Measurements from ENCODE around the gene SIKE1. TPM values are rescaled to one million over a fixed set of nuclear protein-coding genes. Genes with fewer than 3 reads are reported as not detected.
"Not testable (repeated sequence)": the region's sequence is repeated elsewhere in the genome, so short reads cannot be mapped to it uniquely, and the experiment has no call there.

Gene SIKE1
- total RNA-seq, 2 experiments from 2014 or later = 59.4 to 65.0 TPM

DNA sequence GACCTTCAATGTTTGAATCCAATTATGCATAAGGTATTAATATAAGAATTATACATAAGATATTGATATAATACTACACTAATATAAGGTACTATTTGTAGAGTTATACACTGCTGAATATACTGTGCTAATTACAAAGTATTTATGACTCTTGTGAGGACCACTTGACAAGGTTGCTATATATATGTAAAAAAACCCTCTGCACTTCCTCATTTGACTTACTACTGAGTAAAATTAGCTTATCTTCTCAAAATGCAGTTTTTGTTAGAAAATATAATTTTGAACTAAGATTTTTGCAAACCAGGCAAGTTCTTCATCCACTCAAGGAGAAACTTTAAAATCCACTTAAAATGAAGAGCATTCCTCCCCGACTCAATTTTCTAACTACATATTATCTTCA is 8.5 kb downstream of the SIKE1 start:
- H3K27me3 Mint-ChIP-seq = no peaks in the 10 kb centered on the region
- ChIA-PET CTCF (no interaction called here), POLR2A (no interaction called here)
- no peak overlapping the region for H3K27ac Mint-ChIP-seq
- H3K9me3 Mint-ChIP-seq = no peaks in the 10 kb centered on the region
- no peak overlapping the region for H3K4me3 Mint-ChIP-seq
- no peak for DNase-seq
- peaks cover 27% of the 10 kb centered on the region for H3K36me3 Mint-ChIP-seq (ENCODE audit: low read depth)
- no peaks in the 10 kb centered on the region for H3K4me1 Mint-ChIP-seq

DNA sequence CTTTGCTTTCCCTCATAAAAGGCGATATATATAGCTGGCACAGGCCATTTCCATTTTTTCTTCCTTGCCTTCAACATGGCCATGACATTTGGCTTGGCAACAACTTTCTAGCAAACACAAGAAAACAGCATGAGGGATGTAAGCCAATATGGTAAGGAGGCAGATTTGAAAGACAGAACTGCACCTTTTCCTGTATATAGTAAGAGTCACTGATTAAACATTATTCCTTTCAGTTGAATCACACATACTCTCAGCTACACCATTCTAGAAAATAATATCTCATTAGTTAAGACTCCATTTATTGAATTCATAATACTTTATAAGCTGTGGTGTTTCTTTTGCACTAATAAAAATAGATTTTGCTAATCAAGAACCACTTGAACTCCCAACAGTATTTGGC is 9.5 kb downstream of the SIKE1 start:
- no peaks in the 10 kb centered on the region for H3K9me3 Mint-ChIP-seq
- H3K27ac Mint-ChIP-seq = no peak overlapping the region
- CTCF ChIA-PET = interaction anchor here (1.1 kb wide), 1 partner anchor 10 kb away, joined by 3 read pairs; the partner anchor contains the start of gene SIKE1
- no peak overlapping the region for H3K4me3 Mint-ChIP-seq
- no peaks in the 10 kb centered on the region for H3K4me1 Mint-ChIP-seq
- POLR2A ChIA-PET = no interaction called here
- H3K27me3 Mint-ChIP-seq = no peaks in the 10 kb centered on the region
- H3K36me3 Mint-ChIP-seq (ENCODE audit: low read depth) = peaks cover 18% of the 10 kb centered on the region
- DNase-seq = no peak

DNA sequence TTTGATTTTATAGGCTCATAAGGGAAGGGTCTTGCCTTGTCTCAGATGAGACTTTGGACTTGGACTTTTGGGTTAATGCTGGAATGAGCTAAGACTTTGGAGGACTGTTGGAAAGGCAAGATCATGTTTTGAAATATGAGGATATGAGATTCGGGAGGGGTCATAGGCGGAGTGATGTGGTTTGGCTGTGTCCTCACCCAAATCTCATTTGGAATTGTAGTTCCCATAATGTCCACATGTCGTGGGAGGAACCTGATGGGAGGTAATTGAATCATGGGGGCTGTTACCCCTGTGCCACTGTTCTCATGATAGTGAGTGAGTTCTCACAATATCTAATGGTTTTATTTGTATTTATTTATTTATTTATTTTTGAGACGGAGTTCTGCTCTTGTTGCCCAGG is 15.8 kb downstream of the SIKE1 start:
- CTCF ChIA-PET = no interaction called here
- no peaks in the 10 kb centered on the region for H3K4me1 Mint-ChIP-seq
- H3K4me3 Mint-ChIP-seq = no peak overlapping the region

DNA sequence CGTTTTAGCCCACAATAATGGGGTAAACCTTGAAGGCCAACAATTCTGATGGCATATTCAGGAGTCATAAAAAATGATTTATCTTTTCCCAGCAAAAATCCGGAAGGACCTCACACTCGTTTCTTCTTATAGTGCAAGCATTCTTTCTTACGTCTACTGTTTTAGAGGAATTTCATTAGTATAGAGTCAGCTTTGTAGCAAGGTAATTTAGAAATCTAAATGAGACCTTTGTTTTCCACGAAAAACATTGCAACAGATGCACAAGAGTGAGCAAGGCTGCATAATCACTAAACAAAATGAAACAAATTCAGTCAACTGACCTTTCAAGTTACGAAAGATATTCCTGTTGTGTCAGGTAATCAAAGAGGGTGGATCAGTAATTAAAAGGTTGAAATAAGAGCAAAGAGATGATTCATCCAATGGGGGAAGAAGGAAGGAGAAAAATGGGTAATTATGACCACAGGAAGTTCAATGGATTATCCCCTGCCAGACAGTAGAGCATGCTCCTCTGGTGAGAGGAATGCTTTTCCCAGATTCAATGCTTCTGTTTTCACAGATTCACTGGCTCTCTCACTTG is 22.1 kb downstream of the SIKE1 start:
- Mint-ChIP-seq H3K4me1 (peaks cover 47% of the 10 kb centered on the region), H3K36me3 (ENCODE audit: low read depth) (peaks cover 27% of the 10 kb centered on the region), H3K27ac (peak overlapping the region; percentile 100), H3K27me3 (no peaks in the 10 kb centered on the region), H3K4me3 (peak overlapping the region; percentile 99), H3K9me3 (peaks cover 10% of the 10 kb centered on the region)
- DNase-seq = no peak
- ChIA-PET CTCF (interaction anchor here (1.1 to 1.8 kb wide), 3 partner anchors 8 to 22 kb away, joined by 3 to 4 read pairs (median 3); partner anchors contain the start of gene SIKE1), POLR2A (no interaction called here)

More for the DNA sequence above, 15.8 kb downstream of the SIKE1 start:
- H3K27me3 Mint-ChIP-seq = no peaks in the 10 kb centered on the region
- H3K27ac Mint-ChIP-seq = no peak overlapping the region
- peaks cover 8% of the 10 kb centered on the region for H3K9me3 Mint-ChIP-seq
- H3K36me3 Mint-ChIP-seq (ENCODE audit: low read depth) = peaks cover 7% of the 10 kb centered on the region
- no peak for DNase-seq
- POLR2A ChIA-PET = no interaction called here

DNA sequence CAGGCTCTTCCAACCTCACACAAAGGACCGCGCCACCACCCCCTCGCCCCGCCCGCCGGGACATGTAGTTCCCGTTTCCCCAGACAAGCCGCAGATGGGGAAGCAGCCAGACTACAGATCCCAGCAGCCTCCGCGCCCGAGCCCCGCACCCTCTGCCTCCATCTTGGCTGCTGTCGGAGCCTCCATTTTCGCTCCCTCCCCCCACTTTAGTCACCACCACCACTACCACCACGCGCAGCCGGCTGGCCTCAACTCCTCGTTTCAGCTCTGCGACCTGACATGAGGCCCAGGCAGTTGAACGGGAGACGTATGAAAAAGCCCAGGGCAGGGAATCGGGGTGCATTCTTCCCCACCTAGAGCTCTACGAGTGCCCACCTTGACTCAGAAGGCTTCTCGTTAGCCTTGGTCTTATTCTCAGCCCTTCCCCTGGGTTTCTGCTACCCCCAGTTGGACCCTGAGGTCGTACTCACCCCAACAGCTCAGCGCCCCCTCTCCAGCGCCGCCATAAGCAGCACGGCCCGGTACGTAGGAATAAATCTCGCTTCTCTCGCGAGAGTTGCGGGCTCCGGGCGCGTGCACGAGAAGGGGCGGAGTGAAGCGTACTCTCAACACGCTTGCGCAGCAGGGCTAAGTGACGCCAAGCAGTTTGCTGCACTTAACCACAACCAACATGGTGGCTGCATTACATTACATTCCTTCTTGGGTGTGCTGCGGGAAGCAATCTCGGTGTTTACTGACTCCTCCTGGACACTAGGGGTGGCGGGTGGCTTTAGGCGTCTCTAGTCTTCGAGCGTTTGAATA is 22.8 kb downstream of the SIKE1 start, which contains the start of gene CSDE1:
Gene CSDE1 (minus strand): TSS at position 530 of the 801 bp plus-strand sequence. CDS start 18,094 bp downstream, outside the sequence.
- POLR2A ChIA-PET = no interaction called here
- Mint-ChIP-seq H3K9me3 (peaks cover 6% of the 10 kb centered on the region), H3K27me3 (no peaks in the 10 kb centered on the region), H3K4me1 (peaks cover 52% of the 10 kb centered on the region), H3K4me3 (peak within 1 kb of the TSS; percentile 99), H3K36me3 (ENCODE audit: low read depth) (peaks cover 27% of the 10 kb centered on the region), H3K27ac (peak within 1 kb of the TSS; percentile 100)
- DNase-seq = peak; percentile 97
- CTCF ChIA-PET = interaction anchor here (0.6 to 1.8 kb wide), 5 partner anchors 20 to 1829 kb away, joined by 3 to 4 read pairs (median 3); partner anchors contain the start of genes NRAS and SIKE1

DNA sequence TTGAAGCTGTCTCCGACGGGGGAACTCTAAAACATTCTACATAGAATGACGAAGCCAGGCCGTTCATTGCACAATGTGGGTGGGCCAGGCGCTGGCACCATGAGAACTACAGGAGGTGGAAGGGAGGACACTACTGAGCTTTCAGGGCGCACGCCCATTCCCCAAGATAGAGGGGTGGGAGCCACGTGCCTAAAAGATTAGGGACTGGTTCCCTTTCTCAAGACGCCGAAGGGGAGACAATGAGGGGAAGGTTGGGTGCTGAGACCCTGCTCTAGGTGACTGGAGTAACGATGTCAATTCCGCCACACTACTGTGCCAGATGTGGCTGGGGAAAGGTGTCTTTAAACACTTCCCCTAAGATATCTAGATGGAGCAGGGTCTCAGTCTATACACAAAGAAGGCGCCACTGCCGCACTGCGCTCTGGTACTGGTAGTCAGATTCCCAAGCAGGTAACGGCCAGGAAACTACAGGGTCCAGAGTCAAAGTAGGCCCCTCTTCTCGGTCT is 23.5 kb downstream of the SIKE1 start:
- peaks cover 28% of the 10 kb centered on the region for H3K36me3 Mint-ChIP-seq (ENCODE audit: low read depth)
- peak overlapping the region; percentile 99 for H3K4me3 Mint-ChIP-seq
- H3K27me3 Mint-ChIP-seq = no peaks in the 10 kb centered on the region
- H3K9me3 Mint-ChIP-seq = peaks cover 6% of the 10 kb centered on the region
- no peak for DNase-seq
- H3K4me1 Mint-ChIP-seq = peaks cover 59% of the 10 kb centered on the region
- H3K27ac Mint-ChIP-seq = peak overlapping the region; percentile 100
- ChIA-PET POLR2A (no interaction called here), CTCF (interaction anchor here (0.8 to 1.4 kb wide), 3 partner anchors 12 to 40 kb away, joined by 3 to 4 read pairs (median 3); partner anchors contain the start of gene NRAS)

DNA sequence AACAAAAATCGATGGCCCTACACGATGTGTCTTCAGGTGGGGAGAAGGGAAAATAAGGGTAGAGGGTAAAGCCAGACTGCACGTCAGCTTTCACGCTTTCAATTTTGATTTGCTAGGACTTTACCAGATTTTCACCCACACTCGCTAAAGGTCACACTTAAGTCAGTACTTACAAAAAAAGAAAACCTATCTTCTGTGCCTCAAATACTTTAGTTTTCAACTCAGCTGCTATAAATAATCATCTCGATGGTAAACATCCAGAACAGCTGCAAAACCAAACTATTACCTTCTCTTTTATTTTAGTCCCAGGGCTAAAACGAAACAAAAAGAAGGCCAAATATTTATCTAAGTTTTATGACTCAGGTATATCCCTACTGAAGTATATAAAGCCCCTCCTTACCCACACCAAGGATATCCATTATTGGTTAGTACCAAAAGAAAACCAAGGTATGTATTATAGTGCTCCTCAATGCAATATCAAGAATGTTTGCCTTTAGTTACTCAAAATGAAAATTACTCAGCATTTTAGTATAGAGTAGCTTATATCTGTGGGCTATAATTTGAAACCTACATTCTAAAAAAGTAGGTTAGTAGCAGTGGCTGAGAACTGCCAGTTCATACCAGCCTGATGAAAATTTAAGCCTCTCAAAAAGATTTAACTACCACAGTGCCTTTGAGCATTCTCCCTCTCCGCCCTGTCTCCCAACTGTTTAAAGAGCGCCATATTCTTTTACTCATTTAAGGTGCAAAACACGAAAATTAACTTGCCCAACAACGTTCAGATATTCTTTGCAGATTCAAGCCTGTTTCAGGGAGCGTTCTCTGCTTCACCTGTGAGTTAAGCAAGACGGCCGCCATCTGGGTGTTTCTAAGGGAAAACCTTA is 24.2 kb downstream of the SIKE1 start:
- no peaks in the 10 kb centered on the region for H3K27me3 Mint-ChIP-seq
- H3K4me1 Mint-ChIP-seq = peaks cover 66% of the 10 kb centered on the region
- peak overlapping the region; percentile 100 for H3K27ac Mint-ChIP-seq
- POLR2A ChIA-PET = no interaction called here
- peaks cover 6% of the 10 kb centered on the region for H3K9me3 Mint-ChIP-seq
- peaks cover 28% of the 10 kb centered on the region for H3K36me3 Mint-ChIP-seq (ENCODE audit: low read depth)
- H3K4me3 Mint-ChIP-seq = peak overlapping the region; percentile 99
- CTCF ChIA-PET = interaction anchor here (0.8 to 1.4 kb wide), 3 partner anchors 11 to 40 kb away, joined by 3 read pairs; partner anchors contain the start of gene NRAS
- DNase-seq = no peak

DNA sequence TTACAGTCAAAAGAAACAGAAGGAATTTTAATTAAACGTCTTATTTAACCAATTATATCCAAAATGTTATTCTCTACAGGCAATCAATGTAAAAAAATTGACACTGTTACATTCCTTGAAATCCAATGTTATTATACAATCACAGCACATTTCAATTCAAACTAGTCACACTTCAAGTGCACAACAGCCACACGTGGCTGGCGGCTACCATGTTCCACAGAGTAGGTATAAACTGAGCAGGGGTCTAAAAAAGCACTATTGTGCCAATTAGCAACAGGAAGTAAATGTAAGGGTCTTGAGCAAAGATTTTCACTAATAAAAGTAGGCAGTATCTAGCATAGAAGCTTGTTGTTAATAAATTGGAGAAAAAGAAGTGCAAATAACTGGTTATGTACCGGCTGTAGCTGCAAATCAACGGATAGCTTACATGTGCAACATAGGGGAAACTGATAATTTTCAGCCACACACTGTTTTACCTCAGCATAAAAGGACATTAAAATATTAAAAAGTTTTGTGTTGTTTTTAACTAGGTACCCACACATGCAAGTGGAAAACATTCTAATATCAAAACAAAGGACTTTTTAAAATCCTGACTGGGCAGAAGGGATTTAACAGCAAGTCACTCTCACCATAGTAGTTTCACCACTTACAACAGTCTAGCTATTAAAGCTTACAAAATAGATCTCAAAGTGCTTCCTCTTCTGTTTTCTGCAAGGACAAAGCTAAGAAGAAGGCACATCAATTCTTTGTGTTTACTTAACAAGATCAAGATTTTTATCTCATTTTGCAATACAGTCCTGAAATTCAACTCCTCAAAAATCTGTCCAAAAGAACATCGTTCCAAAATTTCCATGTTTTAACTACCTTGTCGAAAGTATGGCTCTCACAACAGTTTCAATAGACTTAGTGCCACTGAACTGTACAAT is 25.2 kb downstream of the SIKE1 start:
- H3K36me3 Mint-ChIP-seq (ENCODE audit: low read depth) = peaks cover 32% of the 10 kb centered on the region
- peak overlapping the region; percentile 99 for H3K4me3 Mint-ChIP-seq

DNA sequence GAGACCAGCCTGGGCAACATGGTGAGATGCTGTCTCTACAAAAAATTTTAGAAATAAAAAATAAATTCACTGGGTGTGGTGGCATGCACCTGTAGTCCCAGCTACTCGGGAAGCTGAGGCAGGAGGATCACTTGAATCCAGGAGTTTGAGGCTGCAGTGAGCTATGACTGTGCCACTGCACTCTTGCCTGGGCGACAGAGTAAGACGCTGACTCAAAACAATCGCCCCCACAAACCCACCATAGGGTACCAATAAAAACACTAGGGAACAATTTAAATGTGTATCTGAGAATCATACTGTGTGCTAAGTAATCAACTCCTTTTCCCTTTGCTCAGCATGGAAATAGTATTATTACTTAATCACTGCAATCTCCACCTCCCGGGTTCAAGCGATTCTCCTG is 26.8 kb downstream of the SIKE1 start:
- H3K27me3 Mint-ChIP-seq, H3K9me3 Mint-ChIP-seq, DNase-seq, CTCF ChIA-PET, POLR2A ChIA-PET: not testable (repeated sequence)
- Mint-ChIP-seq H3K4me3 (peak overlapping the region; percentile 99), H3K27ac (peak overlapping the region; percentile 58), H3K4me1 (peaks cover 83% of the 10 kb centered on the region), H3K36me3 (ENCODE audit: low read depth) (peaks cover 42% of the 10 kb centered on the region)

More for the DNA sequence above, 25.2 kb downstream of the SIKE1 start:
- ChIA-PET CTCF (interaction anchor here (1.0 kb wide), 1 partner anchor 18 kb away, joined by 3 read pairs; no protein-coding TSS in a partner anchor), POLR2A (no interaction called here)
- Mint-ChIP-seq H3K27me3 (no peaks in the 10 kb centered on the region), H3K4me1 (peaks cover 75% of the 10 kb centered on the region), H3K9me3 (peaks cover 6% of the 10 kb centered on the region), H3K27ac (peak overlapping the region; percentile 100)
- no peak for DNase-seq

DNA sequence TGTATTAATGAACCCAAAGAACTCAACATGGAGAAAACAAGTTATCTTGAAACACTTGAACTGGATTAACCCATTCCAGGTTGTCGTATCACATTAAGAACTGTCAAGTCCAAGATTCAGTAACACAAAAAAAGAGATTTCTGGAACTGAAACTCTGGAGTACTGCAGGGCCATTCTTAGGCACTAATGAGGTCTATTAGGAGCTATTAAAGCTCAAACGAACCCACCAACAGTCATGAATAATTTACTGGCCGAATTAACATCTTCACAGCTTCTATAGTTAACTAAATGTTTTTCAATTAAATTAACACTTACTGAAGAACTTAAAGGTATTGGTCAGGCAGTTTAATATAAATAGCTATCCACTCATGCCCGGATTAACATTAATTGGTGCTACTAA is 27.3 kb downstream of the SIKE1 start:
- ChIA-PET CTCF (interaction anchor here (0.8 kb wide), 1 partner anchor 10 kb away, joined by 3 read pairs; no protein-coding TSS in a partner anchor), POLR2A (no interaction called here)
- Mint-ChIP-seq H3K4me1 (peaks cover 83% of the 10 kb centered on the region), H3K4me3 (no peak overlapping the region), H3K27me3 (no peaks in the 10 kb centered on the region), H3K36me3 (ENCODE audit: low read depth) (peaks cover 45% of the 10 kb centered on the region), H3K27ac (no peak overlapping the region), H3K9me3 (no peaks in the 10 kb centered on the region)
- DNase-seq = no peak

DNA sequence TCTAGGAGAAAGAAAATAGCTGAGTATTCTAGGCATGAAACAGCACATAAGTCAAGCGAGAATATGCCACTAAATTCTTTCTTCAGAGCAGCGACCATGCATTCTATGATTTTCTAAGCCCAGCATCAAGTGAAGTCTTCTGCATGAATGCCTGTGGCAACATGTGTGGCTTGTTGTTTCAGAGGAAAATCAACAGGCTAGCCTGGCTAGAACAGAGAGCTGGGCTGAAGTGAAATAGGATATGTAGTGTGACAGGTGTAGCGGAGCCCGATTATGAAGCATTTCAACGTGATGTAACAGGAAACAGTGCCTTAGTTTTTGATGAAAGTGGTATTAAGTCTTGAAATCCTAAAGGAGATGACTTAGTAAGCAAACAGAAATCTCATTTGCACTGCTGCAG is 29.7 kb downstream of the SIKE1 start:
- POLR2A ChIA-PET = no interaction called here
- peak overlapping the region; percentile 9 for H3K27ac Mint-ChIP-seq

More for the DNA sequence above, 29.7 kb downstream of the SIKE1 start:
- Mint-ChIP-seq H3K27me3 (no peaks in the 10 kb centered on the region), H3K4me3 (no peak overlapping the region), H3K9me3 (no peaks in the 10 kb centered on the region), H3K36me3 (ENCODE audit: low read depth) (peaks cover 49% of the 10 kb centered on the region), H3K4me1 (peaks cover 85% of the 10 kb centered on the region)
- CTCF ChIA-PET = interaction anchor here (1.3 to 1.9 kb wide), 2 partner anchors 9 to 27 kb away, joined by 3 to 4 read pairs; no protein-coding TSS in a partner anchor
- DNase-seq = no peak
